Measurements from ENCODE around the gene PKP1.

- TF ChIP-seq ZNF274 (IDR thresholded peaks at IDR 0.05; ENCODE audit: low read length) (no peak), ZNF274 (tag by site-specific recombination; IDR thresholded peaks at IDR 0.05; ENCODE audit: borderline replicate concordance) (no peak), CTCF (tag by site-specific recombination; IDR thresholded peaks at IDR 0.05) (no peak), OSR2 (tag by site-specific recombination; IDR thresholded peaks at IDR 0.05) (no peak), ZBTB11 (tag by site-specific recombination; conservative IDR thresholded peaks at IDR 0.05; ENCODE audit: low read depth) (no peak), TCF7L2 (IDR thresholded peaks at IDR 0.05; ENCODE audit: borderline replicate concordance, low read depth, low read length) (no peak), HOXD13 (CRISPR knock-in tag; IDR thresholded peaks at IDR 0.05; ENCODE audit: borderline replicate concordance) (no peak), ZBTB44 (tag by site-specific recombination; IDR thresholded peaks at IDR 0.05) (no peak), ZNF202 (tag by site-specific recombination; IDR thresholded peaks at IDR 0.05; ENCODE audit: borderline replicate concordance) (no peak), MYNN (tag by site-specific recombination; IDR thresholded peaks at IDR 0.05; ENCODE audit: borderline replicate concordance) (no peak), BCL6B (tag by site-specific recombination; IDR thresholded peaks at IDR 0.05) (no peak)
Observed at GRCh38 chr1:201260648-201261311, 22.5 kb upstream of the PKP1 start.

Measured in HEK293 (cell line).